K562 (cell line): ENCODE results near the gene CDC37. TPM values are rescaled to one million over a fixed set of nuclear protein-coding genes. Genes with fewer than 3 reads are reported as not detected.

Experiments used
- CBFA2T3 ChIP-seq: fragments of 450-650 bp; IDR thresholded peaks from 2 replicates; pipeline ENCODE4 v1.6.1; 2017
- CBX3 ChIP-seq, 2 experiments: IDR thresholded peaks; 1 replicate in 1 of 2; 2 replicates in 1 of 2; pipeline ENCODE4 v1.6.1; 2012; ENCODE audit warnings: inconsistent platforms in 2 of 2, low read length in 2 of 2, borderline replicate concordance in 1 of 2, control low read depth in 1 of 2
- CCNT2 ChIP-seq: IDR thresholded peaks from 2 replicates; pipeline ENCODE4 v1.6.1; 2011; ENCODE audit warnings: borderline replicate concordance, low read depth, mild to moderate bottlenecking, moderate library complexity, mixed read lengths, low read length; ENCODE audit not compliant: insufficient read length; ENCODE audit errors: extremely low read depth
- CTBP1 ChIP-seq: fragments of 450-650 bp; IDR thresholded peaks from 2 replicates; pipeline ENCODE4 v1.6.1; 2016; ENCODE audit warnings: borderline replicate concordance
- JUN ChIP-seq, 2 experiments: sonication (generic) in 1 of 2; formaldehyde crosslinking in 1 of 2; IDR thresholded peaks; 2 replicates each; pipeline versions ENCODE4 v1.6.1 to v1.8.0; 2012 to 2022; ENCODE audit warnings: borderline replicate concordance in 2 of 2, mild to moderate bottlenecking in 2 of 2, improper control_type of control experiment in 1 of 2, low read depth in 1 of 2, low read length in 1 of 2, missing genetic modification reagents in 1 of 2
- MCM5 ChIP-seq: fragments of 450-650 bp; IDR thresholded peaks from 2 replicates; pipeline ENCODE4 v1.6.1; 2016; ENCODE audit warnings: low read depth
- MTF1 ChIP-seq: fragments of 250-450 bp; sonication (Bioruptor Pico); IDR thresholded peaks from 2 replicates; pipeline ENCODE4 v1.9.0; 2021; ENCODE audit warnings: moderate library complexity, mild to moderate bottlenecking, inconsistent platforms, borderline replicate concordance
- PHF8 ChIP-seq: fragments of 200-600 bp; sonication (generic); IDR thresholded peaks from 2 replicates; pipeline ENCODE4 v1.6.1; 2012; ENCODE audit warnings: mixed run types, mild to moderate bottlenecking, inconsistent platforms, low read length, moderate library complexity, borderline replicate concordance
- POLR2H ChIP-seq: IDR thresholded peaks from 2 replicates; pipeline ENCODE4 v1.6.1; 2016; ENCODE audit warnings: missing genetic modification characterization, low read depth, mild to moderate bottlenecking, control low read depth, missing compliant biosample characterization, moderate library complexity
- RAD21 ChIP-seq, 2 experiments: fragments of 250-450 bp in 1 of 2; fragments of 450-650 bp in 1 of 2; sonication (Bioruptor Pico) in 1 of 2; formaldehyde crosslinking in 1 of 2; IDR thresholded peaks in 1 of 2; conservative IDR thresholded peaks in 1 of 2; 2 replicates each; pipeline versions ENCODE4 v1.4.0 to v1.8.0; 2020 to 2022; ENCODE audit warnings: mild to moderate bottlenecking in 2 of 2, moderate library complexity in 1 of 2
- RBM22 ChIP-seq: fragments of 200-400 bp; formaldehyde crosslinking; IDR thresholded peaks from 2 replicates; pipeline ENCODE4 v1.6.1; 2018; ENCODE audit warnings: low read length, low read depth; ENCODE audit not compliant: poor library complexity, severe bottlenecking
- RFX5 ChIP-seq: IDR thresholded peaks from 2 replicates; pipeline ENCODE4 v1.6.1; 2011; ENCODE audit warnings: low read depth, mild to moderate bottlenecking, improper control_type of control experiment, low read length
- SMAD3 ChIP-seq: fragments of 450-650 bp; formaldehyde crosslinking; conservative IDR thresholded peaks from 2 replicates; pipeline ENCODE4 v1.4.0; 2020; ENCODE audit warnings: mild to moderate bottlenecking
- ZBTB7A ChIP-seq: IDR thresholded peaks from 2 replicates; pipeline ENCODE4 v1.6.1; 2011; ENCODE audit warnings: low read depth, mild to moderate bottlenecking, low read length, moderate library complexity, borderline replicate concordance; ENCODE audit not compliant: control insufficient read depth
- ZNF12 ChIP-seq: sonication (generic); formaldehyde crosslinking; IDR thresholded peaks from 2 replicates; pipeline ENCODE4 v1.4.0; 2020; ENCODE audit warnings: mild to moderate bottlenecking, missing genetic modification reagents
- ZNF583 ChIP-seq: fragments of 250-450 bp; sonication (Bioruptor Pico); IDR thresholded peaks from 2 replicates; pipeline ENCODE4 v1.4.0; 2020
- ZNF589 ChIP-seq: fragments of 200-800 bp; sonication (Bioruptor generic); IDR thresholded peaks from 2 replicates; pipeline ENCODE4 v1.6.1; 2016; ENCODE audit warnings: low read depth, missing genetic modification characterization, missing compliant biosample characterization
- ZNF696 ChIP-seq: fragments of 250-450 bp; sonication (Bioruptor Pico); conservative IDR thresholded peaks from 2 replicates; pipeline ENCODE4 v1.4.0; 2020; ENCODE audit warnings: mild to moderate bottlenecking, moderate library complexity
- polyA plus RNA-seq, 8 experiments: library from polyadenylated mRNA; depleted of rRNA in 4 of 8; stranded (reverse) in 5 of 8; unstranded in 3 of 8; fragments of >200 nt; fragmentation: Nextera tagmentation in 2 of 8; fragmentation: Illumina TruSeq in 1 of 8; extraction: Ambion mirVana in 2 of 8; extraction: Trizol in 1 of 8; gene quantifications; 2 replicates each; pipeline versions ENCODE4 v1.2.1 to v1.2.3, GENCODE V29; 2011 to 2014; ENCODE audit warnings: inconsistent platforms in 1 of 8, missing spikeins in 1 of 8
- total RNA-seq, 7 experiments: library from RNA; depleted of rRNA in 6 of 7; stranded (reverse); fragments of >200 nt in 6 of 7; fragmentation: Illumina TruSeq in 2 of 7; extraction: Trizol in 2 of 7; gene quantifications; 2 replicates each; pipeline versions ENCODE4 v1.2.1 to v1.2.3, GENCODE V29; 2011 to 2021; ENCODE audit warnings: low replicate concordance in 1 of 7
- TF ChIP-seq, protein P1 (sequence below): sonication (generic); formaldehyde crosslinking; IDR thresholded peaks from 2 replicates; pipeline ENCODE4 v1.8.0; 2022; ENCODE audit warnings: missing genetic modification reagents, mild to moderate bottlenecking, moderate library complexity, borderline replicate concordance
- TF ChIP-seq, protein P2 (sequence below): sonication (generic); formaldehyde crosslinking; IDR thresholded peaks from 2 replicates; pipeline ENCODE4 v1.8.0; 2022; ENCODE audit warnings: missing genetic modification reagents, mild to moderate bottlenecking, borderline replicate concordance

Gene CDC37
- total and polyA plus RNA-seq, 9 of the 15 experiments (the other 6 are each of a cell fraction or from before 2014, with no cell fraction given): 6.6 to 538 (median 227) TPM

DNA sequence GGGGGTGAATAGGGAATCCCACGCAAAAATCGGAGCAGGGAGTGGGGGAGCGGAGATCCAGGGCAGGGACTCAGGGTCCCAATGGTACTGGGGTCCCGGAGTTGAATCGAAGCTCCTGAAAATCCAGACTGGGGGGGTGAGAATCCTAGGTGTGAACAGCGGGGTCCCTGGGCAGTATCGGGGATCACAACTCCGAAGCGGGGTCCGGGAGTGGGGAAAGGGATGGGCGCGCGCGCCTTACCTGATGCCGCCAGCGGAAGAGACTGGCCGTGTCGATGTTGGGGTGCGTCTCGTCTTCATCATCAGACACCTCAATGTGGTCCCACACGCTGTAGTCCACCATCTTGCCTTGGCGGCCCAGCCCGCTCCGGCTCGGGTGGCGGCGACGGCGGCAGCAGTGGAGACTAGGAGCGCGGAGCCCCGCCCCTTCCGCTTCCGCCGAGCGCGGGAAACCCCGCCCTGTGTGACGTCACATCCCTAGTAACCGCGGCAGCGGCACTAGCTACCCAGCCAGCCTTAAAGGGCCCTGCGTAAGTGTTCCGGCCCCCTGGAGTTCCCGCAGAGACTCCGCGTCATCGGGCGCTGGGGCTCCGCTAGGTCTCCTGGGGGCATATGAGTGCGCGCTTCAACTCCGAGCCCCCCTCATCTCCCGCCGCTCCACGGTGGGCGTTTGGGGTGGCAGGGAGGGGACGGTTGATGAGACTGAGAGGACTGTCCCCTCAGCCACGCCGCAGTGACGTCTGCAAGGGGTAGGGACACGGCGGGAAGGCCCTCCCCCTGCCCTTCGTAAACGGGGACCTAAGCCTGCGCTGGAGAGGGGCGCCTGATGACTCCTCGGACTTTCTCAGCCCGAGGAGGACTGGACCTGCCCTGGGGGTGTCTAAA is at the start of gene CDC37 (continued):
- TF ChIP-seq JUN (IDR thresholded peaks at IDR 0.05; ENCODE audit: borderline replicate concordance, low read depth, low read length) (peak; percentile 47; the same call in 1 of the 2 replicates), JUN (CRISPR knock-in tag; IDR thresholded peaks at IDR 0.05; ENCODE audit: borderline replicate concordance) (peak; percentile 92; the same call in 1 of the 2 replicates), MTF1 (CRISPR knock-in tag) (no peak), ZNF589 (no peak), RAD21 (CRISPR knock-in tag; conservative IDR thresholded peaks at IDR 0.05 in 1 of 2, IDR thresholded peaks at IDR 0.05 in 1 of 2) (no peak), MCM5 (no peak), ZNF583 (CRISPR knock-in tag) (no peak), ZBTB7A (no peak), ZNF12 (CRISPR knock-in tag) (0 out of 2 replicates have a peak, but pooled peaks have one; percentile 41), RFX5 (peak; percentile 79), CCNT2 (peak; percentile 62), PHF8 (peak; percentile 88; the same call in 1 of the 2 replicates), CBX3 (IDR thresholded peaks at IDR 0.05; ENCODE audit: borderline replicate concordance in 1 of 2, low read length in 2 of 2) (no peak), SMAD3 (no peak), CBFA2T3 (no peak), CTBP1 (peak; percentile 17; the same call in 1 of the 2 replicates), RBM22 (peak; percentile 91), ZNF696 (CRISPR knock-in tag) (no peak), POLR2H (tag) (no peak)
- TF ChIP-seq, protein P1, sequence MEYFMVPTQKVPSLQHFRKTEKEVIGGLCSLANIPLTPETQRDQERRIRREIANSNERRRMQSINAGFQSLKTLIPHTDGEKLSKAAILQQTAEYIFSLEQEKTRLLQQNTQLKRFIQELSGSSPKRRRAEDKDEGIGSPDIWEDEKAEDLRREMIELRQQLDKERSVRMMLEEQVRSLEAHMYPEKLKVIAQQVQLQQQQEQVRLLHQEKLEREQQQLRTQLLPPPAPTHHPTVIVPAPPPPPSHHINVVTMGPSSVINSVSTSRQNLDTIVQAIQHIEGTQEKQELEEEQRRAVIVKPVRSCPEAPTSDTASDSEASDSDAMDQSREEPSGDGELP: peak; percentile 81
- TF ChIP-seq, protein P2, sequence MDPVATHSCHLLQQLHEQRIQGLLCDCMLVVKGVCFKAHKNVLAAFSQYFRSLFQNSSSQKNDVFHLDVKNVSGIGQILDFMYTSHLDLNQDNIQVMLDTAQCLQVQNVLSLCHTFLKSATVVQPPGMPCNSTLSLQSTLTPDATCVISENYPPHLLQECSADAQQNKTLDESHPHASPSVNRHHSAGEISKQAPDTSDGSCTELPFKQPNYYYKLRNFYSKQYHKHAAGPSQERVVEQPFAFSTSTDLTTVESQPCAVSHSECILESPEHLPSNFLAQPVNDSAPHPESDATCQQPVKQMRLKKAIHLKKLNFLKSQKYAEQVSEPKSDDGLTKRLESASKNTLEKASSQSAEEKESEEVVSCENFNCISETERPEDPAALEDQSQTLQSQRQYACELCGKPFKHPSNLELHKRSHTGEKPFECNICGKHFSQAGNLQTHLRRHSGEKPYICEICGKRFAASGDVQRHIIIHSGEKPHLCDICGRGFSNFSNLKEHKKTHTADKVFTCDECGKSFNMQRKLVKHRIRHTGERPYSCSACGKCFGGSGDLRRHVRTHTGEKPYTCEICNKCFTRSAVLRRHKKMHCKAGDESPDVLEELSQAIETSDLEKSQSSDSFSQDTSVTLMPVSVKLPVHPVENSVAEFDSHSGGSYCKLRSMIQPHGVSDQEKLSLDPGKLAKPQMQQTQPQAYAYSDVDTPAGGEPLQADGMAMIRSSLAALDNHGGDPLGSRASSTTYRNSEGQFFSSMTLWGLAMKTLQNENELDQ (CRISPR knock-in tag): peak; percentile 36; the same call in 1 of the 2 replicates
